ENCODE results near the gene NVL. TPM values are rescaled to one million over a fixed set of nuclear protein-coding genes. Genes with fewer than 3 reads are reported as not detected.

Gene NVL
- total and polyA plus RNA-seq, 2 of the 8 experiments (the other 6 are each of a cell fraction or from before 2014, with no cell fraction given), result 22.7 to 45.8 TPM

DNA sequence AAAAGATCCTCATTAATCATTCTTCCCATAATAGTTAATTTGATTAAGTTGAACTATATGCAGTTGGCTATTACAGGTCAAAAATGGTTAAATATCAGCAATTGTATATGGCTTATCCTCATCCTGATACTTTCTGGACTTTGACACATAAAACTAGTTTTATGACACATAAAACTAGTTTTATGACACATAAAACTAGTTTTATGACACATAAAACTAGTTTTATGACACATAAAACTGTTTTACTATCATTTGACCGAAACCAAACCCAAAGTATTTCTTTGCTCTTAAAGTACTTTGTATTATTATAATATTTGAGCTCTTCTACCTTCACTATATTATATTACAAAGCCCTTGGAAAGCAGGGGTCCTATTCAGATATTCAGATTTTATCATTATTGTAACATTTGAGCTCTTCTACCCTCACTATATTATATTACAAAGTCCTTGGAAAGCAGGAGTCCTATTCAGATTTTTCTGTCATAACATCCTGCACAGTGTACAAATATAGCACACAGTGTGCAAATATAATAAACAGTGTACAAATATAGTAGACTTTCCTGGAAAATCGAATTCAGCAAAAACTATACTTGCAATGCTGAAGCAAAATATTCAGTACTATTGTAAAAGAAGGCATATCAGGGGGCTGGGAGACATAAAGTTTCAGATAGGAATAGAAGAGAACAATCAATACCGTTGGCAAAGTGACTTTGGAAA lies 53.0 kb downstream of the NVL start:
- 90% methylated on average over 3 of the region's 3 CpGs; no CpG with 5 or more reads in 1 of the 2 experiments for WGBS, 2 experiments (ENCODE audit: extremely low coverage in 1 of 2, insufficient coverage in 1 of 2, insufficient read length in 1 of 2, insufficient replicate concordance in 2 of 2, low coverage in 1 of 2, low lambda C conversion rate in 2 of 2, missing lambda C conversion rate in 1 of 2)
- no peak overlapping the region for H3K4me3 ChIP-seq (ENCODE audit: extremely low read depth in 1 of 4, insufficient read depth in 2 of 4, low read depth in 3 of 4, low read length in 4 of 4)
- no peak overlapping the region for H4K8ac ChIP-seq (ENCODE audit: extremely low read depth, insufficient read depth, low read length)
- ChIA-PET CTCF (ENCODE audit: partially characterized antibody) (no interaction called here), POLR2A (ENCODE audit: partially characterized antibody) (no interaction called here)
- H3K27me3 ChIP-seq (replicated peaks in 1 of 4; ENCODE audit: control insufficient read depth in 3 of 4, extremely low read depth in 1 of 4, insufficient read depth in 3 of 4, low read length in 3 of 4), result no peaks in the 10 kb centered on the region
- no peak overlapping the region for H2BK15ac ChIP-seq (ENCODE audit: low read length)
- no peaks in the 10 kb centered on the region for H3K79me2 ChIP-seq (ENCODE audit: control insufficient read depth in 1 of 2, insufficient read depth in 2 of 2, low read length in 2 of 2)
- H3K27ac ChIP-seq (ENCODE audit: low read depth, low read length), result no peak overlapping the region
- H3K18ac ChIP-seq (ENCODE audit: extremely low read depth, low read length), result no peak overlapping the region
- no peak overlapping the region for H4K5ac ChIP-seq (ENCODE audit: insufficient read length, low read depth, low read length)
- H3K9me3 ChIP-seq (ENCODE audit: insufficient read depth in 2 of 2, low read depth in 1 of 2, low read length in 1 of 2), result no peaks in the 10 kb centered on the region
- no peaks in the 10 kb centered on the region; the same call in 1 of the 2 replicates for H3K23me2 ChIP-seq (ENCODE audit: low read depth, low read length)
- FAIRE-seq, result no peak
- H2BK120ac ChIP-seq (replicated peaks; ENCODE audit: low read depth, low read length), result no peak overlapping the region
- H4K91ac ChIP-seq (replicated peaks; ENCODE audit: insufficient read length, low read length), result no peak overlapping the region
- no peak overlapping the region for H2BK5ac ChIP-seq (ENCODE audit: low read depth, low read length)
- H3K79me1 ChIP-seq (ENCODE audit: low read depth, low read length), result no peaks in the 10 kb centered on the region
- H2AFZ ChIP-seq (ENCODE audit: low read length), result no peak overlapping the region
- no peak overlapping the region for H2BK20ac ChIP-seq (ENCODE audit: low read length)
- no peak overlapping the region for H3K4me2 ChIP-seq (ENCODE audit: insufficient read depth in 1 of 2, low read depth in 2 of 2, low read length in 2 of 2)
- no peak overlapping the region for H3K14ac ChIP-seq (ENCODE audit: insufficient read length)
- no peak overlapping the region for H3K56ac ChIP-seq (replicated peaks; ENCODE audit: insufficient read length, low read depth, low read length)
- no peak overlapping the region for H3K4ac ChIP-seq (replicated peaks; ENCODE audit: insufficient read length, low read depth, low read length)
- H3K23ac ChIP-seq (ENCODE audit: insufficient read length), result no peak overlapping the region
- H4K20me1 ChIP-seq (replicated peaks in 1 of 2; ENCODE audit: control insufficient read depth in 1 of 2, insufficient read depth in 2 of 2, low read length in 2 of 2), result no peaks in the 10 kb centered on the region
- no peak overlapping the region for H2BK12ac ChIP-seq (ENCODE audit: low read depth, low read length)
- no peaks in the 10 kb centered on the region for H3K4me1 ChIP-seq (replicated peaks in 1 of 4; ENCODE audit: control insufficient read depth in 3 of 4, insufficient read depth in 4 of 4, low read length in 3 of 4)
- peaks cover 0 to 45% (median 9%) of the 10 kb centered on the region in 4 experiments; a peak in 5 of 8 replicates for H3K36me3 ChIP-seq (ENCODE audit: control insufficient read depth in 2 of 4, insufficient read depth in 4 of 4, low read length in 3 of 4)
- no peak overlapping the region for H2AK5ac ChIP-seq (ENCODE audit: low read depth, low read length)
- no peak for DNase-seq (ENCODE audit: low read depth in 1 of 2, low spot score in 2 of 2)
- H3K9ac ChIP-seq (replicated peaks in 1 of 4; ENCODE audit: extremely low read depth in 1 of 4, low read depth in 3 of 4, low read length in 3 of 4), result no peak overlapping the region
- TF ChIP-seq TCF12 (IDR thresholded peaks at IDR 0.05; ENCODE audit: low read depth, low read length) (no peak), RFX5 (IDR thresholded peaks at IDR 0.05; ENCODE audit: borderline replicate concordance, low read depth, low read length) (no peak), RNF2 (IDR thresholded peaks at IDR 0.05; ENCODE audit: borderline replicate concordance, low read depth, low read length, missing control alignments, poor library complexity, severe bottlenecking) (no peak), EZH2 (IDR thresholded peaks at IDR 0.05; ENCODE audit: low read depth, low read length, severe bottlenecking) (no peak), MAX (IDR thresholded peaks at IDR 0.05) (no peak), CBX5 (IDR thresholded peaks at IDR 0.05; ENCODE audit: low read depth, low read length) (no peak), CREB1 (IDR thresholded peaks at IDR 0.05) (no peak), TBP (IDR thresholded peaks at IDR 0.05; ENCODE audit: low read depth, low read length) (no peak), SIN3A (conservative IDR thresholded peaks at IDR 0.05 in 1 of 2, IDR thresholded peaks at IDR 0.05 in 1 of 2; ENCODE audit: low read depth in 1 of 2, low read length in 2 of 2) (no peak), JUND (IDR thresholded peaks at IDR 0.05; ENCODE audit: low read length) (no peak), TAF7 (optimal IDR thresholded peaks at IDR 0.05; ENCODE audit: borderline replicate concordance, low read depth, low read length) (no peak)
- TF ChIP-seq, protein P1, sequence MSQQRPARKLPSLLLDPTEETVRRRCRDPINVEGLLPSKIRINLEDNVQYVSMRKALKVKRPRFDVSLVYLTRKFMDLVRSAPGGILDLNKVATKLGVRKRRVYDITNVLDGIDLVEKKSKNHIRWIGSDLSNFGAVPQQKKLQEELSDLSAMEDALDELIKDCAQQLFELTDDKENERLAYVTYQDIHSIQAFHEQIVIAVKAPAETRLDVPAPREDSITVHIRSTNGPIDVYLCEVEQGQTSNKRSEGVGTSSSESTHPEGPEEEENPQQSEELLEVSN (IDR thresholded peaks at IDR 0.05), result no peak

Measured in H1 (cell line).